DND-41 (cell line): Measurements from ENCODE around the gene GTF2A1L.
A peak's percentile ranks its signal among the peaks of the same experiment; 100 is the strongest.

Experiments used
- ATAC-seq: fragments of 200-7000 bp; cut with Tn5 transposase; 3 replicates; pipeline ENCODE4 v1.9.1; 2021; ENCODE audit warnings: low read depth; ENCODE audit not compliant: insufficient read depth
- DNase-seq: peaks from one replicate; pipeline ENCODE4 v3.0.0-alpha.2; 2020
- H2AFZ ChIP-seq: 2 replicates; pipeline ENCODE4 v1.6.0; 2012; ENCODE audit warnings: low read depth, low read length
- H3K27ac ChIP-seq: 2 replicates; pipeline ENCODE4 v1.5.1; 2012; ENCODE audit warnings: low read length, inconsistent platforms
- H3K27me3 ChIP-seq: fragments of 200-600 bp; sonication (generic); 2 replicates; pipeline ENCODE4 v1.6.0; 2012; ENCODE audit warnings: low read length, mild to moderate bottlenecking, inconsistent platforms; ENCODE audit not compliant: insufficient read depth, poor library complexity
- H3K36me3 ChIP-seq: 2 replicates; pipeline ENCODE4 v1.5.1; 2012; ENCODE audit warnings: low read length, inconsistent platforms; ENCODE audit not compliant: insufficient read depth
- H3K4me1 ChIP-seq: 2 replicates; pipeline ENCODE4 v1.5.1; 2012; ENCODE audit warnings: mild to moderate bottlenecking, low read length; ENCODE audit not compliant: insufficient read depth
- H3K4me2 ChIP-seq: 2 replicates; pipeline ENCODE4 v1.6.0; 2012; ENCODE audit warnings: mild to moderate bottlenecking, moderate library complexity, low read length, inconsistent platforms; ENCODE audit not compliant: insufficient read depth
- H3K4me3 ChIP-seq, 2 experiments: fragments of 200-600 bp in 1 of 2; shearing (Covaris generic) in 1 of 2; 2 replicates each; pipeline ENCODE4 v1.5.1; 2012 to 2016; ENCODE audit warnings: inconsistent platforms in 2 of 2, low read length in 2 of 2, mild to moderate bottlenecking in 2 of 2, low read depth in 1 of 2, moderate library complexity in 1 of 2
- H3K79me2 ChIP-seq: 2 replicates; pipeline ENCODE4 v1.6.0; 2012; ENCODE audit warnings: low read length, inconsistent platforms; ENCODE audit not compliant: insufficient read depth
- H3K9ac ChIP-seq: 2 replicates; pipeline ENCODE4 v1.6.0; 2012; ENCODE audit warnings: low read depth, mild to moderate bottlenecking, inconsistent platforms, low read length, moderate library complexity
- H3K9me3 ChIP-seq: 2 replicates; pipeline ENCODE4 v1.5.1; 2012; ENCODE audit warnings: low read length, moderate library complexity, mild to moderate bottlenecking, inconsistent platforms; ENCODE audit not compliant: insufficient read depth, severe bottlenecking
- H4K20me1 ChIP-seq: 2 replicates; pipeline ENCODE4 v1.6.0; 2012; ENCODE audit warnings: low read length; ENCODE audit not compliant: insufficient read depth
- CTCF ChIP-seq: IDR thresholded peaks from 2 replicates; pipeline ENCODE4 v1.5.1; 2012; ENCODE audit warnings: borderline replicate concordance, low read length, moderate library complexity, mild to moderate bottlenecking; ENCODE audit not compliant: poor library complexity, severe bottlenecking; ENCODE audit errors: extremely low read depth
- EZH2 ChIP-seq: IDR thresholded peaks from 3 replicates; pipeline ENCODE4 v1.6.1; 2012; ENCODE audit warnings: borderline replicate concordance, low read depth, mild to moderate bottlenecking, moderate library complexity, low read length, inconsistent platforms; ENCODE audit not compliant: severe bottlenecking

Gene GTF2A1L

GRCh38 chr2:48600204-48600813, 17.3 kb upstream of the GTF2A1L start:
- Histone ChIP-seq H3K4me2 (no peak overlapping the region), H3K4me3 (no peak overlapping the region), H3K27me3 (no peaks in the 10 kb centered on the region), H3K27ac (no peak overlapping the region), H2AFZ (no peak overlapping the region), H3K9ac (no peak overlapping the region), H3K79me2 (no peaks in the 10 kb centered on the region), H4K20me1 (no peaks in the 10 kb centered on the region), H3K36me3 (no peaks in the 10 kb centered on the region), H3K4me1 (no peaks in the 10 kb centered on the region), H3K9me3 (no peaks in the 10 kb centered on the region)
- TF ChIP-seq CTCF: peak; percentile 80
- TF ChIP-seq EZH2: no peak
- DNase-seq (peak; percentile 20), ATAC-seq (peak; percentile 62; the same call in 2 of the 3 replicates)

GRCh38 chr2:48600917-48601316, 16.7 kb upstream of the GTF2A1L start:
- Histone ChIP-seq H3K4me1 (no peaks in the 10 kb centered on the region), H3K9ac (no peak overlapping the region), H3K27ac (no peak overlapping the region), H3K4me3 (no peak overlapping the region), H3K79me2 (no peaks in the 10 kb centered on the region), H3K9me3 (no peaks in the 10 kb centered on the region), H2AFZ (no peak overlapping the region), H3K36me3 (no peaks in the 10 kb centered on the region), H4K20me1 (no peaks in the 10 kb centered on the region), H3K27me3 (no peaks in the 10 kb centered on the region), H3K4me2 (no peak overlapping the region)
- no peak for TF ChIP-seq CTCF
- no peak for TF ChIP-seq EZH2
- DNase-seq (no peak), ATAC-seq (no peak)

- Histone ChIP-seq H3K4me1 (no peaks in the 10 kb centered on the region), H4K20me1 (no peaks in the 10 kb centered on the region), H3K4me2 (no peak overlapping the region), H3K27ac (no peak overlapping the region), H3K9me3 (no peaks in the 10 kb centered on the region), H3K36me3 (no peaks in the 10 kb centered on the region), H3K79me2 (no peaks in the 10 kb centered on the region), H2AFZ (no peak overlapping the region), H3K9ac (no peak overlapping the region), H3K4me3 (no peak overlapping the region), H3K27me3 (no peaks in the 10 kb centered on the region)
- DNase-seq (no peak), ATAC-seq (peak; percentile 40; the same call in 1 of the 3 replicates)
- TF ChIP-seq EZH2: no peak
- TF ChIP-seq CTCF: peak; percentile 52
Observed at GRCh38 chr2:48601349-48601748, 16.3 kb upstream of the GTF2A1L start.
